Endodermal cell (in vitro differentiated cells): Measurements from ENCODE around the gene QRICH2. TPM values are rescaled to one million over a fixed set of nuclear protein-coding genes. Genes with fewer than 3 reads are reported as not detected.

Source experiments
- DNase-seq: peaks from one replicate; pipeline ENCODE4 v3.0.0-alpha.2; 2017
- H3K27ac ChIP-seq: 2 replicates; pipeline ENCODE4 v1.5.1; 2013; ENCODE audit warnings: mild to moderate bottlenecking, low read depth, low read length, moderate library complexity
- H3K27me3 ChIP-seq: 2 replicates; pipeline ENCODE4 v1.6.1; 2013; ENCODE audit warnings: mild to moderate bottlenecking, low read length, moderate library complexity; ENCODE audit not compliant: insufficient read depth, control insufficient read depth, poor library complexity, severe bottlenecking
- H3K36me3 ChIP-seq: 2 replicates; pipeline ENCODE4 v1.7.0; 2013; ENCODE audit warnings: mild to moderate bottlenecking, low read length, moderate library complexity; ENCODE audit not compliant: control insufficient read depth, insufficient read depth
- H3K4me1 ChIP-seq: one replicate; pipeline ENCODE4 v1.7.0; 2013; ENCODE audit warnings: low read length; ENCODE audit not compliant: control insufficient read depth, insufficient read depth
- H3K4me3 ChIP-seq: 2 replicates; pipeline ENCODE4 v1.5.1; 2013; ENCODE audit warnings: mild to moderate bottlenecking, low read length, moderate library complexity
- H3K9ac ChIP-seq: 2 replicates; pipeline ENCODE4 v1.6.1; 2013; ENCODE audit warnings: mild to moderate bottlenecking, low read length, moderate library complexity; ENCODE audit not compliant: poor library complexity, severe bottlenecking; ENCODE audit errors: extremely low read depth
- H3K9me3 ChIP-seq: 2 replicates; pipeline ENCODE4 v1.6.1; 2013; ENCODE audit warnings: mild to moderate bottlenecking, low read length, moderate library complexity; ENCODE audit not compliant: control insufficient read depth
- H3K27ac Mint-ChIP-seq: 2 replicates; pipeline ENCODE4 v1.8.0; 2020; ENCODE audit warnings: mixed read lengths
- H3K27me3 Mint-ChIP-seq: 2 replicates; pipeline ENCODE4 v1.8.0; 2021; ENCODE audit warnings: mild to moderate bottlenecking, mixed read lengths; ENCODE audit not compliant: insufficient read depth
- H3K36me3 Mint-ChIP-seq: 2 replicates; pipeline ENCODE4 v1.8.0; 2020; ENCODE audit warnings: low read depth, mixed read lengths
- H3K4me1 Mint-ChIP-seq: 2 replicates; pipeline ENCODE4 v1.8.0; 2020; ENCODE audit warnings: mixed read lengths
- H3K4me3 Mint-ChIP-seq: 2 replicates; pipeline ENCODE4 v1.8.0; 2020; ENCODE audit warnings: mild to moderate bottlenecking, moderate library complexity, mixed read lengths
- H3K9me3 Mint-ChIP-seq: 2 replicates; pipeline ENCODE4 v1.8.0; 2020; ENCODE audit warnings: mild to moderate bottlenecking, mixed read lengths
- CTCF ChIP-seq: fragments of 200-600 bp; sonication (generic); conservative IDR thresholded peaks from 2 replicates; pipeline ENCODE4 v1.5.0; 2021; ENCODE audit warnings: antibody characterized with exemption, mild to moderate bottlenecking
- WGBS, 2 experiments: methylation state at CpG; one replicate each; pipeline versions ENCODE4 v1.1.5 to v1.1.7; 2013; ENCODE audit warnings: missing lambda C conversion rate in 2 of 2, mixed read lengths in 1 of 2; ENCODE audit not compliant: insufficient coverage in 1 of 2, insufficient read length in 1 of 2; 5-methylcytosine and 5-hydroxymethylcytosine counted together
- total RNA-seq, 2 donors: library from RNA; stranded (reverse); fragmentation: NEBNext Ultra II Directional in 1 of 2; extraction: Animal tissue kit (Norgen Biotek cat#: 25700) in 1 of 2; gene quantifications; 2 replicates in 1 of 2; 3 replicates in 1 of 2; pipeline ENCODE4 v1.2.1, GENCODE V29; 2021

QRICH2 gene
- total RNA-seq, 2 donors from 2014 or later: 3.5 to 5.0 TPM

GRCh38 chr17:76337413-76337777, 29.3 kb upstream of the QRICH2 start:
- Mint-ChIP-seq H3K4me3 (no peak overlapping the region), H3K27me3 (no peaks in the 10 kb centered on the region), H3K36me3 (peaks cover 34% of the 10 kb centered on the region), H3K9me3 (no peaks in the 10 kb centered on the region), H3K27ac (peak overlapping the region; percentile 13), H3K4me1 (peaks cover 3% of the 10 kb centered on the region)
- TF ChIP-seq CTCF: no peak
- no peaks in the 10 kb centered on the region for H3K27me3 ChIP-seq
- peaks cover 15% of the 10 kb centered on the region for H3K36me3 ChIP-seq
- no peak overlapping the region for H3K4me3 ChIP-seq
- no peak for DNase-seq
- H3K27ac ChIP-seq: no peak overlapping the region
- 93 to 95% methylated on average over 4 to 6 of the region's 6 CpGs for WGBS, 2 experiments
- H3K9me3 ChIP-seq: no peaks in the 10 kb centered on the region
- H3K4me1 ChIP-seq: no peaks in the 10 kb centered on the region
- H3K9ac ChIP-seq: no peak overlapping the region

- 80 to 95% methylated on average over 1 to 7 of the region's 7 CpGs for WGBS, 2 experiments
- no peaks in the 10 kb centered on the region for H3K9me3 Mint-ChIP-seq
- no peak overlapping the region for H3K4me3 Mint-ChIP-seq
- Histone ChIP-seq H3K36me3 (peaks cover 15% of the 10 kb centered on the region), H3K27me3 (no peaks in the 10 kb centered on the region), H3K9ac (no peak overlapping the region), H3K4me1 (no peaks in the 10 kb centered on the region), H3K27ac (no peak overlapping the region), H3K9me3 (no peaks in the 10 kb centered on the region), H3K4me3 (no peak overlapping the region)
- H3K4me1 Mint-ChIP-seq: peaks cover 3% of the 10 kb centered on the region
- peak overlapping the region; percentile 13 for H3K27ac Mint-ChIP-seq
- DNase-seq: no peak
- TF ChIP-seq CTCF: no peak
- peaks cover 29% of the 10 kb centered on the region for H3K36me3 Mint-ChIP-seq
- no peaks in the 10 kb centered on the region for H3K27me3 Mint-ChIP-seq
Measured at GRCh38 chr17:76336756-76337412, 28.8 kb upstream of the QRICH2 start.

- 97% methylated on average over 7 to 9 of the region's 9 CpGs for WGBS, 2 experiments
- TF ChIP-seq CTCF: no peak
- Histone ChIP-seq H3K27ac (no peak overlapping the region), H3K36me3 (peaks cover 17% of the 10 kb centered on the region), H3K9ac (no peak overlapping the region), H3K4me3 (no peak overlapping the region), H3K9me3 (no peaks in the 10 kb centered on the region), H3K4me1 (no peaks in the 10 kb centered on the region), H3K27me3 (no peaks in the 10 kb centered on the region)
- no peak for DNase-seq
- Mint-ChIP-seq H3K4me1 (peaks cover 3% of the 10 kb centered on the region), H3K4me3 (no peak overlapping the region), H3K27me3 (no peaks in the 10 kb centered on the region), H3K9me3 (no peaks in the 10 kb centered on the region), H3K27ac (no peak overlapping the region), H3K36me3 (peaks cover 21% of the 10 kb centered on the region)
Measured at GRCh38 chr17:76335716-76336381, 27.8 kb upstream of the QRICH2 start.
